ENCODE measurements around the gene C16orf54. TPM values are rescaled to one million over a fixed set of nuclear protein-coding genes. Genes with fewer than 3 reads are reported as not detected.

Gene C16orf54
- total RNA-seq, 3 donors from 2014 or later (not counting 1 experiment from before 2014, with no cell fraction given) = 100.0 to 172 (median 146) TPM

GRCh38 chr16:29720703-29721102 lies 25.1 kb downstream of the C16orf54 start:
- ATAC-seq (no peak), DNase-seq (no peak)
- 94% methylated on average over 4 of the region's 5 CpGs for WGBS (ENCODE audit: insufficient coverage)
- H3K4me3 Mint-ChIP-seq = no peak overlapping the region
- H3K27me3 Mint-ChIP-seq (ENCODE audit: low read depth in 2 of 2) = no peaks in the 10 kb centered on the region
- H3K4me1 Mint-ChIP-seq = peaks cover 9% of the 10 kb centered on the region in 2 donors
- Histone ChIP-seq H3K27ac (ENCODE audit: low read length) (no peak overlapping the region), H3K36me3 (ENCODE audit: control insufficient read depth, insufficient read depth, low read length) (no peaks in the 10 kb centered on the region), H3K27me3 (ENCODE audit: control insufficient read depth, insufficient read depth, low read length) (no peaks in the 10 kb centered on the region), H3K9me3 (ENCODE audit: control insufficient read depth, insufficient read depth, low read length) (no peaks in the 10 kb centered on the region), H3K4me3 (ENCODE audit: low read length) (no peak overlapping the region), H3K4me1 (ENCODE audit: control insufficient read depth, insufficient read depth, low read length) (peaks cover 5% of the 10 kb centered on the region)
- no peaks in the 10 kb centered on the region for H3K9me3 Mint-ChIP-seq
- intact Hi-C loops (cut with micrococcal nuclease) = no loop called here
- no peak for TF ChIP-seq CTCF (IDR thresholded peaks at IDR 0.05)
- peak overlapping the region in 1 of 2 donors; percentile 62 for H3K27ac Mint-ChIP-seq
- H3K36me3 Mint-ChIP-seq = no peaks in the 10 kb centered on the region

GRCh38 chr16:29719063-29719462 lies 26.7 kb downstream of the C16orf54 start:
- intact Hi-C loops (cut with micrococcal nuclease) = no loop called here
- no peaks in the 10 kb centered on the region for H3K9me3 Mint-ChIP-seq
- Histone ChIP-seq H3K4me3 (ENCODE audit: low read length) (no peak overlapping the region), H3K27ac (ENCODE audit: low read length) (no peak overlapping the region), H3K27me3 (ENCODE audit: control insufficient read depth, insufficient read depth, low read length) (no peaks in the 10 kb centered on the region), H3K4me1 (ENCODE audit: control insufficient read depth, insufficient read depth, low read length) (peaks cover 5% of the 10 kb centered on the region), H3K9me3 (ENCODE audit: control insufficient read depth, insufficient read depth, low read length) (no peaks in the 10 kb centered on the region), H3K36me3 (ENCODE audit: control insufficient read depth, insufficient read depth, low read length) (no peaks in the 10 kb centered on the region)
- no peak for ATAC-seq
- no peak for DNase-seq
- TF ChIP-seq CTCF (IDR thresholded peaks at IDR 0.05) = no peak
- 46% methylated on average over 4 of the region's 4 CpGs for WGBS (ENCODE audit: insufficient coverage)
- no peak overlapping the region for H3K4me3 Mint-ChIP-seq
- no peaks in the 10 kb centered on the region for H3K36me3 Mint-ChIP-seq
- peaks cover 9% of the 10 kb centered on the region in 2 donors for H3K4me1 Mint-ChIP-seq
- no peak overlapping the region for H3K27ac Mint-ChIP-seq
- no peaks in the 10 kb centered on the region for H3K27me3 Mint-ChIP-seq (ENCODE audit: low read depth in 2 of 2)

- H3K4me3 Mint-ChIP-seq = no peak overlapping the region
- Histone ChIP-seq H3K4me3 (ENCODE audit: low read length) (no peak overlapping the region), H3K27me3 (ENCODE audit: control insufficient read depth, insufficient read depth, low read length) (no peaks in the 10 kb centered on the region), H3K4me1 (ENCODE audit: control insufficient read depth, insufficient read depth, low read length) (peaks cover 5% of the 10 kb centered on the region), H3K36me3 (ENCODE audit: control insufficient read depth, insufficient read depth, low read length) (no peaks in the 10 kb centered on the region), H3K27ac (ENCODE audit: low read length) (no peak overlapping the region), H3K9me3 (ENCODE audit: control insufficient read depth, insufficient read depth, low read length) (no peaks in the 10 kb centered on the region)
- H3K27ac Mint-ChIP-seq = no peak overlapping the region
- no peaks in the 10 kb centered on the region for H3K36me3 Mint-ChIP-seq
- no peak for ATAC-seq
- intact Hi-C loops (cut with micrococcal nuclease) = no loop called here
- no peaks in the 10 kb centered on the region for H3K9me3 Mint-ChIP-seq
- no peaks in the 10 kb centered on the region for H3K27me3 Mint-ChIP-seq (ENCODE audit: low read depth in 2 of 2)
- DNase-seq = no peak
- no peak for TF ChIP-seq CTCF (IDR thresholded peaks at IDR 0.05)
- WGBS (ENCODE audit: insufficient coverage) = 92% methylated on average over 7 of the region's 7 CpGs
- peaks cover 9% of the 10 kb centered on the region in 2 donors for H3K4me1 Mint-ChIP-seq
These were observed 28.7 kb downstream of the C16orf54 start for GRCh38 chr16:29717113-29717512.

- intact Hi-C loops (cut with micrococcal nuclease) = no loop called here
- Histone ChIP-seq H3K9me3 (ENCODE audit: control insufficient read depth, insufficient read depth, low read length) (no peaks in the 10 kb centered on the region), H3K27me3 (ENCODE audit: control insufficient read depth, insufficient read depth, low read length) (no peaks in the 10 kb centered on the region), H3K27ac (ENCODE audit: low read length) (no peak overlapping the region), H3K4me1 (ENCODE audit: control insufficient read depth, insufficient read depth, low read length) (peaks cover 2% of the 10 kb centered on the region), H3K4me3 (ENCODE audit: low read length) (no peak overlapping the region), H3K36me3 (ENCODE audit: control insufficient read depth, insufficient read depth, low read length) (no peaks in the 10 kb centered on the region)
- peaks cover 8% of the 10 kb centered on the region in 2 donors for H3K4me1 Mint-ChIP-seq
- no peak for ATAC-seq
- no peaks in the 10 kb centered on the region for H3K36me3 Mint-ChIP-seq
- no peak for TF ChIP-seq CTCF (IDR thresholded peaks at IDR 0.05)
- DNase-seq = no peak
- H3K4me3 Mint-ChIP-seq = no peak overlapping the region
- no peaks in the 10 kb centered on the region for H3K9me3 Mint-ChIP-seq
- no peak overlapping the region for H3K27ac Mint-ChIP-seq
- no peaks in the 10 kb centered on the region for H3K27me3 Mint-ChIP-seq (ENCODE audit: low read depth in 2 of 2)
- WGBS (ENCODE audit: insufficient coverage) = no CpG with 5 or more reads among the region's 1 CpG
These were observed 30.8 kb downstream of the C16orf54 start for GRCh38 chr16:29714972-29715371.
